GM18517 (cell line): ENCODE results near the gene KCNN2.
"Not testable (repeated sequence)": the region's sequence is repeated elsewhere in the genome, so short reads cannot be mapped to it uniquely, and the experiment has no call there.

Experiments used
- ATAC-seq: cut with Tn5 transposase; IDR thresholded peaks from one replicate; pipeline ENCODE4 v1.9.1; 2021; ENCODE audit warnings: mild to moderate bottlenecking, moderate library complexity; ENCODE audit not compliant: unreplicated experiment

The KCNN2 gene

GRCh38 chr5:114418176-114419066, 56.6 kb downstream of the KCNN2 start:
- peak; percentile 98 for ATAC-seq

GRCh38 chr5:114419067-114419388, 57.2 kb downstream of the KCNN2 start:
- peak; percentile 55 for ATAC-seq

- ATAC-seq: no peak
These were observed 58.1 kb downstream of the KCNN2 start for GRCh38 chr5:114419959-114420358.

GRCh38 chr5:114427204-114427603, 65.3 kb downstream of the KCNN2 start:
- no peak for ATAC-seq

GRCh38 chr5:114430532-114430931, 68.7 kb downstream of the KCNN2 start:
- no peak for ATAC-seq

GRCh38 chr5:114432684-114433083, 70.8 kb downstream of the KCNN2 start:
- ATAC-seq: not testable (repeated sequence)

- no peak for ATAC-seq
These were observed 72.7 kb downstream of the KCNN2 start for GRCh38 chr5:114434396-114435219.

- ATAC-seq: no peak
These were observed 73.3 kb downstream of the KCNN2 start for GRCh38 chr5:114435220-114435481.

- ATAC-seq: peak; percentile 91
These were observed 74.0 kb downstream of the KCNN2 start for GRCh38 chr5:114435885-114436299.

- ATAC-seq: no peak
These were observed 76.1 kb downstream of the KCNN2 start for GRCh38 chr5:114437936-114438335.

- no peak for ATAC-seq
These were observed 76.6 kb downstream of the KCNN2 start for GRCh38 chr5:114438471-114438870.

- no peak for ATAC-seq
These were observed 85.4 kb downstream of the KCNN2 start for GRCh38 chr5:114447084-114447773.

- ATAC-seq: no peak
These were observed 86.6 kb downstream of the KCNN2 start for GRCh38 chr5:114448481-114448880.

- ATAC-seq: peak; percentile 98
These were observed 88.1 kb downstream of the KCNN2 start for GRCh38 chr5:114449860-114450421.

GRCh38 chr5:114450437-114450836, 88.6 kb downstream of the KCNN2 start:
- ATAC-seq: no peak

- no peak for ATAC-seq
These were observed 96.9 kb downstream of the KCNN2 start for GRCh38 chr5:114458726-114459125.

GRCh38 chr5:114467171-114467570, 105.3 kb downstream of the KCNN2 start:
- no peak for ATAC-seq

GRCh38 chr5:114467729-114468128, 105.9 kb downstream of the KCNN2 start:
- no peak for ATAC-seq

- ATAC-seq: no peak
These were observed 107.5 kb downstream of the KCNN2 start for GRCh38 chr5:114469372-114469771.

GRCh38 chr5:114471529-114471928, 109.7 kb downstream of the KCNN2 start:
- no peak for ATAC-seq

GRCh38 chr5:114473541-114473940, 111.7 kb downstream of the KCNN2 start:
- ATAC-seq: no peak
